A673 (cell line): ENCODE measurements around the gene PKD2.

Experiments used
- EZH2 ChIP-seq: fragments of 200-600 bp; sonication (generic); IDR thresholded peaks from 2 replicates; pipeline ENCODE4 v1.6.1; 2017; ENCODE audit warnings: borderline replicate concordance, low read depth, mild to moderate bottlenecking, mixed read lengths, antibody characterized with exemption, low read length; ENCODE audit not compliant: poor library complexity, severe bottlenecking
- TF ChIP-seq, protein P1 (sequence below): fragments of 300-800, 200-600 bp; sonication (generic); conservative IDR thresholded peaks from 2 replicates; pipeline ENCODE4 v1.5.1; 2017; ENCODE audit warnings: low read depth, mild to moderate bottlenecking, antibody characterized with exemption, low read length, moderate library complexity, mixed read lengths

DNA sequence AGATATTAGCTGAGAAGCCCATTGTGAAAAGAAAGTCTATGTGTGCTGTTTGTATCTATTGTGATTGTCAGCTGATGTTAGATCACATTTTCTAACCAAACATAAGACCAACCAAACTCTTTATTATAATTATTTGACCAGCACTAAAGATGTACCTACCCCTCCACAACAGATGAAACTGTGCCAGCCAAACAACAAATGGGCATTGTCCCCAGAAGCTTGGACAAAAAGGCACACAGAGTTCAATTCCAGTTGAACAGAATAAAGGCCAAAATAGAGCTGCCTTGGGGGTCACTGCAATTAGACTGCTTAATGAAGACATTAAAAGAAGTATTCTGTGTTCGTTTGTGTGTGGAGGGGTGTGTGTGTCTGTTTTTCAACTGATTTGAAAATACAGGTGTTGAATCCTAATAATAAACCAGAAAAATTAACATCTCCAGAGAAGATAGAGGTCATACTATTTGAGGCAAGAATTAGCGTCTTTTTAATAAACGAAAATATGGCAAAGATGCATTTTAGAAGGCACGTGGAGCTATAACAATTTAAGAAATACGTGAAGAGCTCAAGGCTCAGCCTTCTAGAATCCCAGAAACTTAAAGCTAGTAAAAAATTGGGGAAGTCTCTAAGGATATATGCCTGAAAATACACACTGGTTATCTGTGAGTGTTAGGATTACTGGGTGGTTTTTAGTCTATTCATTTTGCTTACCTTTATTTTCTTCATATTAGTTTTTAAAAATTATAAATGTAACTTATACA, 29.7 kb upstream of the PKD2 start:
- TF ChIP-seq, protein P1, sequence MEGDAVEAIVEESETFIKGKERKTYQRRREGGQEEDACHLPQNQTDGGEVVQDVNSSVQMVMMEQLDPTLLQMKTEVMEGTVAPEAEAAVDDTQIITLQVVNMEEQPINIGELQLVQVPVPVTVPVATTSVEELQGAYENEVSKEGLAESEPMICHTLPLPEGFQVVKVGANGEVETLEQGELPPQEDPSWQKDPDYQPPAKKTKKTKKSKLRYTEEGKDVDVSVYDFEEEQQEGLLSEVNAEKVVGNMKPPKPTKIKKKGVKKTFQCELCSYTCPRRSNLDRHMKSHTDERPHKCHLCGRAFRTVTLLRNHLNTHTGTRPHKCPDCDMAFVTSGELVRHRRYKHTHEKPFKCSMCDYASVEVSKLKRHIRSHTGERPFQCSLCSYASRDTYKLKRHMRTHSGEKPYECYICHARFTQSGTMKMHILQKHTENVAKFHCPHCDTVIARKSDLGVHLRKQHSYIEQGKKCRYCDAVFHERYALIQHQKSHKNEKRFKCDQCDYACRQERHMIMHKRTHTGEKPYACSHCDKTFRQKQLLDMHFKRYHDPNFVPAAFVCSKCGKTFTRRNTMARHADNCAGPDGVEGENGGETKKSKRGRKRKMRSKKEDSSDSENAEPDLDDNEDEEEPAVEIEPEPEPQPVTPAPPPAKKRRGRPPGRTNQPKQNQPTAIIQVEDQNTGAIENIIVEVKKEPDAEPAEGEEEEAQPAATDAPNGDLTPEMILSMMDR: no peak
- no peak for TF ChIP-seq EZH2
